Astrocyte (in vitro differentiated cells and primary cell): Measurements from ENCODE around the gene LARP6. TPM values are rescaled to one million over a fixed set of nuclear protein-coding genes. Genes with fewer than 3 reads are reported as not detected.

Source experiments
- DNase-seq: peaks from one replicate; pipeline ENCODE4 v3.0.0-alpha.2; 2010; ENCODE audit warnings: low read depth
- FAIRE-seq: peaks from 2 replicates; lab custom pipeline; 2011; peaks lifted over from hg19 to GRCh38; lab: Jason Lieb, UNC
- H2AFZ ChIP-seq: 2 replicates; pipeline ENCODE4 v1.6.0; 2012; ENCODE audit warnings: low read depth, low read length, inconsistent platforms
- H3K27ac ChIP-seq: 2 replicates; pipeline ENCODE4 v1.5.1; 2011; ENCODE audit warnings: low read depth, low read length, inconsistent platforms
- H3K27me3 ChIP-seq: 2 replicates; pipeline ENCODE4 v1.6.0; 2011; ENCODE audit warnings: low read length, inconsistent platforms; ENCODE audit not compliant: insufficient read depth
- H3K36me3 ChIP-seq: 2 replicates; pipeline ENCODE4 v1.5.1; 2011; ENCODE audit warnings: low read length, inconsistent platforms; ENCODE audit not compliant: insufficient read depth
- H3K4me1 ChIP-seq: 2 replicates; pipeline ENCODE4 v1.5.1; 2011; ENCODE audit warnings: low read length, inconsistent platforms; ENCODE audit not compliant: insufficient read depth
- H3K4me2 ChIP-seq: 2 replicates; pipeline ENCODE4 v1.6.0; 2012; ENCODE audit warnings: low read length, inconsistent platforms
- H3K4me3 ChIP-seq: 2 replicates; pipeline ENCODE4 v1.5.1; 2011; ENCODE audit warnings: low read depth, mild to moderate bottlenecking, low read length, inconsistent platforms; ENCODE audit not compliant: insufficient read depth
- H3K79me2 ChIP-seq: 2 replicates; pipeline ENCODE4 v1.6.0; 2012; ENCODE audit warnings: mild to moderate bottlenecking, low read length, inconsistent platforms; ENCODE audit not compliant: insufficient read depth
- H3K9ac ChIP-seq: 2 replicates; pipeline ENCODE4 v1.6.0; 2012; ENCODE audit warnings: mild to moderate bottlenecking, low read length, inconsistent platforms
- H3K9me3 ChIP-seq: 2 replicates; pipeline ENCODE4 v1.5.1; 2012; ENCODE audit warnings: low read depth, mild to moderate bottlenecking, low read length, inconsistent platforms; ENCODE audit not compliant: insufficient read depth
- H4K20me1 ChIP-seq: 2 replicates; pipeline ENCODE4 v1.6.0; 2012; ENCODE audit warnings: low read length, inconsistent platforms; ENCODE audit not compliant: insufficient read depth
- H3K27ac Mint-ChIP-seq: one replicate; pipeline ENCODE4 v1.8.0; 2021; ENCODE audit warnings: mild to moderate bottlenecking, mixed read lengths; ENCODE audit not compliant: unreplicated experiment
- H3K27me3 Mint-ChIP-seq: one replicate; pipeline ENCODE4 v1.8.0; 2021; ENCODE audit warnings: low read depth, mixed read lengths; ENCODE audit not compliant: unreplicated experiment
- H3K36me3 Mint-ChIP-seq: one replicate; pipeline ENCODE4 v1.8.0; 2021; ENCODE audit warnings: low read depth, mixed read lengths; ENCODE audit not compliant: unreplicated experiment
- H3K4me1 Mint-ChIP-seq: one replicate; pipeline ENCODE4 v1.8.0; 2021; ENCODE audit warnings: low read depth, mixed read lengths; ENCODE audit not compliant: unreplicated experiment
- H3K4me3 Mint-ChIP-seq: one replicate; pipeline ENCODE4 v1.8.0; 2021; ENCODE audit warnings: mild to moderate bottlenecking, moderate library complexity, mixed read lengths; ENCODE audit not compliant: unreplicated experiment
- H3K9me3 Mint-ChIP-seq: one replicate; pipeline ENCODE4 v1.8.0; 2021; ENCODE audit warnings: mild to moderate bottlenecking, mixed read lengths; ENCODE audit not compliant: unreplicated experiment
- CTCF ChIP-seq: IDR thresholded peaks from 2 replicates; pipeline ENCODE4 v1.5.1; 2011; ENCODE audit warnings: low read depth, mild to moderate bottlenecking, inconsistent platforms, low read length, moderate library complexity; ENCODE audit not compliant: insufficient read depth
- EZH2 ChIP-seq: IDR thresholded peaks from 2 replicates; pipeline ENCODE4 v1.6.1; 2012; ENCODE audit warnings: mild to moderate bottlenecking, low read length, inconsistent platforms; ENCODE audit not compliant: insufficient read depth
- total RNA-seq: library from RNA; stranded (reverse); gene quantifications from 2 replicates; pipeline ENCODE4 v1.2.1, GENCODE V29; 2021

LARP6 gene
- total RNA-seq, 1 donor from 2014 or later: 61.5 TPM

DNA sequence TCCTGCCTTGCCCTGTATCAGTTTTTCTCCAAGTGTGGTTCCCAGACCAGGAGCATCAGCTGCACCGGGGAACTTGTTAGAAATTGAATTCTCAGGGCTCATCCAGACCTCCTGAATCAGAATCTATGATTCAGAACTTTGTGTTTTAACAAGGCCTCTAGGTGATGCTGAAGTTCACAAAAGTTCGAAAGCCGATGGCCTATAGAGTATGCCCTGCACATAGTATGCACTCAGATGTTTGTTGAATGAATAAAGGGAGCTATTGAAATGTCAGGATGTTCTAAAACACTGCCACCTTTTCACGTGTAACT is 664 bp upstream of the LARP6 start:
- peak overlapping the region; percentile 96 for H3K4me3 Mint-ChIP-seq
- Histone ChIP-seq H3K4me3 (peak overlapping the region; percentile 91), H2AFZ (peak overlapping the region; percentile 80), H3K36me3 (peaks cover 16% of the 10 kb centered on the region), H3K9ac (peak overlapping the region; percentile 98), H3K9me3 (no peaks in the 10 kb centered on the region), H3K4me1 (peaks cover 51% of the 10 kb centered on the region), H3K27me3 (no peaks in the 10 kb centered on the region), H4K20me1 (peaks cover 23% of the 10 kb centered on the region), H3K79me2 (peaks cover 40% of the 10 kb centered on the region), H3K27ac (peak overlapping the region; percentile 94), H3K4me2 (peak overlapping the region; percentile 99)
- no peaks in the 10 kb centered on the region for H3K9me3 Mint-ChIP-seq
- no peak for TF ChIP-seq EZH2
- TF ChIP-seq CTCF: peak; percentile 17
- peaks cover 38% of the 10 kb centered on the region for H3K4me1 Mint-ChIP-seq
- no peaks in the 10 kb centered on the region for H3K27me3 Mint-ChIP-seq
- FAIRE-seq (peak; percentile 73), DNase-seq (peak; percentile 47)
- H3K27ac Mint-ChIP-seq: peak overlapping the region; percentile 99
- peaks cover 18% of the 10 kb centered on the region for H3K36me3 Mint-ChIP-seq

GRCh38 chr15:70853318-70853972 is 512 bp downstream of the LARP6 start:
- peaks cover 23% of the 10 kb centered on the region for H4K20me1 ChIP-seq
- TF ChIP-seq EZH2 (no peak), CTCF (no peak)
- Mint-ChIP-seq H3K4me1 (peaks cover 38% of the 10 kb centered on the region), H3K27me3 (no peaks in the 10 kb centered on the region), H3K9me3 (no peaks in the 10 kb centered on the region), H3K36me3 (peaks cover 16% of the 10 kb centered on the region), H3K4me3 (peak overlapping the region; percentile 94), H3K27ac (peak overlapping the region; percentile 97)
- FAIRE-seq (no peak), DNase-seq (peak; percentile 60)
- peaks cover 51% of the 10 kb centered on the region for H3K4me1 ChIP-seq
- peak overlapping the region; percentile 96 for H3K27ac ChIP-seq
- H3K4me2 ChIP-seq: peak overlapping the region; percentile 99
- peaks cover 44% of the 10 kb centered on the region for H3K79me2 ChIP-seq
- H3K4me3 ChIP-seq: peak overlapping the region; percentile 91
- peak overlapping the region; percentile 98 for H3K9ac ChIP-seq
- peak overlapping the region; percentile 73 for H2AFZ ChIP-seq
- no peaks in the 10 kb centered on the region for H3K9me3 ChIP-seq
- H3K27me3 ChIP-seq: no peaks in the 10 kb centered on the region
- H3K36me3 ChIP-seq: peaks cover 16% of the 10 kb centered on the region
